ENCODE measurements around the gene PRR5.

Gene PRR5

GRCh38 chr22:44692662-44693007, 9.4 kb upstream of the PRR5 start:
- no peak for DNase-seq (ENCODE audit: low read depth in 2 of 2)

GRCh38 chr22:44693145-44693544, 8.9 kb upstream of the PRR5 start:
- no peak for DNase-seq (ENCODE audit: low read depth in 2 of 2)

GRCh38 chr22:44693756-44694155, 8.2 kb upstream of the PRR5 start:
- no peak for DNase-seq (ENCODE audit: low read depth in 2 of 2)

- DNase-seq (ENCODE audit: low read depth in 2 of 2) = peak; percentile 77 to 87
Observed at GRCh38 chr22:44697423-44698141, 4.4 kb upstream of the PRR5 start.

GRCh38 chr22:44698531-44699421, 3.2 kb upstream of the PRR5 start:
- no peak for DNase-seq (ENCODE audit: low read depth in 2 of 2)

GRCh38 chr22:44700456-44700855, 1.5 kb upstream of the PRR5 start:
- no peak for DNase-seq (ENCODE audit: low read depth in 2 of 2)

GRCh38 chr22:44701187-44701790, 715 bp upstream of the PRR5 start:
- DNase-seq (ENCODE audit: low read depth in 2 of 2) = no peak

GRCh38 chr22:44702479-44703198, 635 bp downstream of the PRR5 start:
- DNase-seq (ENCODE audit: low read depth in 2 of 2) = peak in 1 of 2 donors; percentile 17

GRCh38 chr22:44703255-44703870, 1.4 kb downstream of the PRR5 start:
- DNase-seq (ENCODE audit: low read depth in 2 of 2) = no peak

- DNase-seq (ENCODE audit: low read depth in 2 of 2) = no peak
Observed at GRCh38 chr22:44704159-44705021, 2.4 kb downstream of the PRR5 start.

GRCh38 chr22:44705022-44705297, 3.0 kb downstream of the PRR5 start:
- DNase-seq (ENCODE audit: low read depth in 2 of 2) = no peak

- DNase-seq (ENCODE audit: low read depth in 2 of 2) = no peak
Observed at GRCh38 chr22:44706488-44706887, 4.5 kb downstream of the PRR5 start.

- DNase-seq (ENCODE audit: low read depth in 2 of 2) = no peak
Observed at GRCh38 chr22:44707178-44707577, 5.2 kb downstream of the PRR5 start.

- no peak for DNase-seq (ENCODE audit: low read depth in 2 of 2)
Observed at GRCh38 chr22:44707752-44708151, 5.7 kb downstream of the PRR5 start.

GRCh38 chr22:44709881-44710392, 7.9 kb downstream of the PRR5 start:
- no peak for DNase-seq (ENCODE audit: low read depth in 2 of 2)

- DNase-seq (ENCODE audit: low read depth in 2 of 2) = no peak
Observed at GRCh38 chr22:44710474-44711240, 8.7 kb downstream of the PRR5 start.

- DNase-seq (ENCODE audit: low read depth in 2 of 2) = no peak
Observed at GRCh38 chr22:44711241-44711560, 9.2 kb downstream of the PRR5 start.

GRCh38 chr22:44711690-44712555, 9.9 kb downstream of the PRR5 start:
- no peak for DNase-seq (ENCODE audit: low read depth in 2 of 2)

- DNase-seq (ENCODE audit: low read depth in 2 of 2) = no peak
Observed at GRCh38 chr22:44712962-44713361, 11.0 kb downstream of the PRR5 start.
